ENCODE data around the gene ATP5PD.
"Not testable (repeated sequence)": the region's sequence is repeated elsewhere in the genome, so short reads cannot be mapped to it uniquely, and the experiment has no call there.

ATP5PD gene

DNA sequence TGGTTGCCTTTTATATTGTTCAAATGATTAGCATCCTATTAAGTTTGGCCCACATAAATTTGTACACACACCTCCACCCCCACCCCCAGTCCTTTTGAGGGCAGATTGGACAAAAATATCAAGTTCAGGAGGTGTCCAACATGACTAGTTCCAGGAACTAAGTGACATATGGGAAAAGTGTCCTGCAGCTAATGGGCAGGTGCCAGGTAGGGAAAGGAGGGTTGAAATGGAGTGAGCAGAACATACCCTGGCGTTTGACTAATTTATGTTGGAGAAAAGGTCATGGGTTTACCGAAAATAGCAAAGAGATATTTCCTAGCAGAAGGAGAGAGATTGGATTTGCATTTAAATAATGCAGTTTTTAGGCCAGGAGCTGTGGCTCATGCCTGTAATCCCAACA, 5.2 kb upstream of the ATP5PD start:
- DNase-seq (ENCODE audit: low read depth): no peak

GRCh38 chr17:75049706-75050105, 2.9 kb upstream of the ATP5PD start:
- no peak for DNase-seq (ENCODE audit: low read depth)

DNA sequence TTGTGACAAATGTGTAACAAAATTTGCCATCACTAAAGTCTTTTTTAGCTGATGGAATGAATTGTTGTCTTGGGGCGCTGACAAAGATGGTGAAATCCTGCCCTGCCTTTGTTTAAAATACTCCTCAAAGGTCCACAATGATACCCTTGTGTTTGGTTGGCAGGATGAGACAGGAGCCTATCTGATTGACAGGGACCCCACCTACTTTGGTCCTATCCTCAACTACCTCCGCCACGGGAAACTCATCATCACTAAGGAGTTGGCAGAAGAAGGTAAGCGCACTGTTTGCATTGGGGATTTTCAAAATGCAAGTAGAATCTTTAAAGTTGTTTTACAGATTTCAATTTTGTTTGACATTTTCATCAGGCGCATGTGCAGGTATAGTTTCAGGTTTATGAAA, 2.3 kb upstream of the ATP5PD start:
- DNase-seq (ENCODE audit: low read depth): no peak

- no peak for DNase-seq (ENCODE audit: low read depth)
These were observed 1.6 kb upstream of the ATP5PD start for GRCh38 chr17:75048249-75048878.

GRCh38 chr17:75047398-75048098, 779 bp upstream of the ATP5PD start:
- no peak for DNase-seq (ENCODE audit: low read depth)

GRCh38 chr17:75045946-75046406, 793 bp downstream of the ATP5PD start:
- DNase-seq (ENCODE audit: low read depth): not testable (repeated sequence)

DNA sequence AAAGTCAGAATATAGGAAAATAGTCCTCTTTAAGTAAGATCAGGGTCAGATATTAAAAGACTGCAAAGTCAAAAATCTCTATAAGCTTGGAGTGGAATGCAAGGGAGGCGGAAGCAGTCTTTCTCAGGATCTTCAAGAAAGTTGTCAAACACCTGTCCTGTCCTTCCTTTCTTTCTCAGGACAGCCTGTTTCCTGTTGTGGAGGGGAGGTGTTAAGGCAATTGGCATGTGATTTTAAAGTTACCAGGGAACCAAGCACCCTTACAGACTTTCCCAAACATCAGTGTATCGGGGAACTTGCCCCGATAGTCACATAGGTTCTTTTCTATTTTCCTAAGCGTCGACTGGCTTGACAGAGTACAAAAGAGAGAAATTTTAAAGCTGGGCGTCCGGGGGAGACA, 2.1 kb downstream of the ATP5PD start:
- DNase-seq (ENCODE audit: low read depth): no peak

- DNase-seq (ENCODE audit: low read depth): not testable (repeated sequence)
These were observed 3.0 kb downstream of the ATP5PD start for GRCh38 chr17:75043789-75044188.

DNA sequence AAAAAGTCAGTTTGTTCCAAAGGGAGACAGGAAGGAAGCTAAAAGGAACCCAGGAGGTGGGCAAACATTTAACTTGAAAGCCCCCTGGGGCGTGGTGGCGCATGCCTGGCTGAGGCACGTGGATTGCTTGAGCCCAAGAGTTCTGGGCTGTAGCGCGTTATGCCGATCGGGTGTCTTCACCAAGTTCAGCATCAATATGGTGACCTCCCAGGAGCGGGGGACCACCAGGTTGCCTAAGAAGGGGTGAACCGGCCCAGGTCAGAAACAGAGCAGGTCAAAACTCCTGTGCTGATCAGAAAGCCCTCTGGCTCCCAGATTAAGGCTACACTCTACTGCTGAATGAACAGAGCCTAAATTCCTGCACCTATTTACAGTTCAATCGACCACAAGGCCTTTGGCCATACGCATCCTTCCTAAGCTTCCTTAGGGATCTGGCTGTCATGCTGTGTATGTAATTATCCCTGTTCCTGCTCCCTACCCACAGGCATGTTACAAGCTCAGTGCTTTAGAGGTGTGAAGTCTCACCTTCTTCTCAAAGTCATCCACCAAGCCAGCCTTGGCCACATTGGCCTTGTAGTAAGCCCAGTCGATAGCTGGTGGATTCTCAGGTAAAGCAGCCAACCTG, 5.0 kb downstream of the ATP5PD start:
- DNase-seq (ENCODE audit: low read depth): no peak

- no peak for DNase-seq (ENCODE audit: low read depth)
These were observed 7.5 kb downstream of the ATP5PD start for GRCh38 chr17:75039238-75039637.

- DNase-seq (ENCODE audit: low read depth): no peak
These were observed 10.0 kb downstream of the ATP5PD start for GRCh38 chr17:75036643-75037268.

- DNase-seq (ENCODE audit: low read depth): peak; percentile 68
These were observed 12.4 kb downstream of the ATP5PD start for GRCh38 chr17:75034236-75034908.

GRCh38 chr17:75033346-75034235, 13.2 kb downstream of the ATP5PD start:
- DNase-seq (ENCODE audit: low read depth): peak; percentile 75

DNA sequence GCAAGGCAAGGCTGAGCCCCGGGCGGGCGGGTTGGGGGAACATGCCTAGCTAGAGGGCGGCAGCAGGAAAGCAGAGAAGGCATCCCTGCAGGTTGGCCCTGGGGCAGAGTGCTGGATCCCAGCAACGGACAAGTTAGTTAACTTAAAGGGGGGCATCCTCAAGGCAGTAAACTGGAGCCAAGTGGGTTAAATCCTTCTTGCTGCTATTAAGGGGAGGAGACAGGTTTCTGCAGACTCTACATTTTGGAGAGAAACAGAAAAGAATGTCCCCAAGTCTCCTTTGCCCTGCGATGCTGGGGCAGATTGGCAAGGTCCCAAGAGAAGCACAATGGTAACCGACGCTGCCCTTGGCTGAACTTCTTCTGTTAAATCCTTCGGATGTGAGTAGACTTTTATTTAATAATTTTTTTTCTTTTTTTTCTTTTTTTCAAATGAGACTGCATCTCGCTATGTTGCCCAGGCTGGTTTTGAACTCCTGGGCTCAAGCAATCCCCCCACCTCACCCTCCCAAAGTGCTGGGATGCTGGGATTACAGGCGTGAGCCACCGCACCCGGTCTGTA, 14.0 kb downstream of the ATP5PD start:
- DNase-seq (ENCODE audit: low read depth): no peak

GRCh38 chr17:75031972-75032719, 14.6 kb downstream of the ATP5PD start:
- DNase-seq (ENCODE audit: low read depth): peak; percentile 41

GRCh38 chr17:75030161-75030560, 16.6 kb downstream of the ATP5PD start:
- no peak for DNase-seq (ENCODE audit: low read depth)

- DNase-seq (ENCODE audit: low read depth): not testable (repeated sequence)
These were observed 20.1 kb downstream of the ATP5PD start for GRCh38 chr17:75026650-75027049.

DNA sequence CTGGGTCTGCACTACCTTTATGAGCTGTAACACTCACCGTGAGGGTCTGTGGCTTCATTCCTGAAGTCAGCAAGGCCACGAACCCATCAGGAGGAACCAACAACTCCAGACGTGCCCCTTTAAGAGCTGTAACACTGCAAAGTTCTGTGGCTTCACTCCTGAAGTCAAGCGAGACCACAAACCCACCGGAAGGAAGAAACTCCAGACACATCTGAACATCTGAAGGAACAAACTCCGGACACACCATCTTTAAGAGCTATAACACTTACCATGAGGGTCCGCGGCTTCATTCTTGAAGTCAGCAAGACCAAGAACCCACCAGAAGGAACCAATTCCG, 21.4 kb downstream of the ATP5PD start:
- not testable (repeated sequence) for DNase-seq (ENCODE audit: low read depth)

DNA sequence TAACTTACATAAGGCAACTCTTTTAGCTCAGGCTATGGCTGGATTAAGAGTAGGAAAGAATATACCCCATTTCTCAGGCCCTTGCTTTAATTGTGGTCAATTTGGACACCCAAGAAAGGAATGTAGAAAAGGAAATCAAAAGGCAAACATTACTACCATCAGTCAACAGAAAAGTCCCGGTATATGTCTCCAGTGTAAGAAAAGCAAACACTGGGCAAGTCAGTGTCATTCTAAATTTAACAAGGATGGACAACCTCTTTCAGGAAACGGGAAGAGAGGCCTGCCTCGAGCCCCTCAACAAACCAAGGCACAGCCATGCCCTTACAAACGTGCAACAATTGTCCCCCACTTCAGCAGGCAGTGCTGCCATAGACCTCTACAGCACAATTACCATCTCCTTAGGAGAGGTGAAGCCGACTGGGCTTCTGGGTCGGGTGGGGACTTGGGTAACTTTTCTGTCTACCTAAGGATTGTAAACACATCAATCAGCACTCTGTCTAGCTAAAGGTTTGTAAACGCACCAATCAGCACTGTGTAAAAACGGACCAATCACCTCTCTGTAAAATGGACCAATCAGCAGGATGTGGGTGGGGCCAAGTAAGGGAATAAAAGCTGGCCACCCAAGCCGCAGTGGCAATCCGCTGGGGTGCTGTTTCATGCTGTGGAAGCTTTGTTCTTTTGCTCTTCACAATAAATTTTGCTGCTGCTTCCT, 21.9 kb downstream of the ATP5PD start:
- no peak for DNase-seq (ENCODE audit: low read depth)

Measured in HS-27A (cell line).